Left renal cortex interstitium (tissue), 4 donors: ENCODE measurements around the gene CAMKK1. TPM values are rescaled to one million over a fixed set of nuclear protein-coding genes. Genes with fewer than 3 reads are reported as not detected.

Experiments
- DNase-seq, 4 donors: peaks; one replicate each; pipeline ENCODE4 v3.0.0-alpha.2; 2013; ENCODE audit warnings: low read depth in 4 of 4, low spot score in 2 of 4, missing footprints in 1 of 4
- polyA plus RNA-seq, 4 donors: library from polyadenylated mRNA; unstranded; fragments of 120-200 nt; gene quantifications; one replicate each; pipeline ENCODE4 v1.2.1, GENCODE V29; 2013; ENCODE audit not compliant: insufficient read length in 4 of 4

CAMKK1 gene
- 1 to 10 TPM; 4.6 to 5.7 (median 4.8) TPM for polyA plus RNA-seq

DNA sequence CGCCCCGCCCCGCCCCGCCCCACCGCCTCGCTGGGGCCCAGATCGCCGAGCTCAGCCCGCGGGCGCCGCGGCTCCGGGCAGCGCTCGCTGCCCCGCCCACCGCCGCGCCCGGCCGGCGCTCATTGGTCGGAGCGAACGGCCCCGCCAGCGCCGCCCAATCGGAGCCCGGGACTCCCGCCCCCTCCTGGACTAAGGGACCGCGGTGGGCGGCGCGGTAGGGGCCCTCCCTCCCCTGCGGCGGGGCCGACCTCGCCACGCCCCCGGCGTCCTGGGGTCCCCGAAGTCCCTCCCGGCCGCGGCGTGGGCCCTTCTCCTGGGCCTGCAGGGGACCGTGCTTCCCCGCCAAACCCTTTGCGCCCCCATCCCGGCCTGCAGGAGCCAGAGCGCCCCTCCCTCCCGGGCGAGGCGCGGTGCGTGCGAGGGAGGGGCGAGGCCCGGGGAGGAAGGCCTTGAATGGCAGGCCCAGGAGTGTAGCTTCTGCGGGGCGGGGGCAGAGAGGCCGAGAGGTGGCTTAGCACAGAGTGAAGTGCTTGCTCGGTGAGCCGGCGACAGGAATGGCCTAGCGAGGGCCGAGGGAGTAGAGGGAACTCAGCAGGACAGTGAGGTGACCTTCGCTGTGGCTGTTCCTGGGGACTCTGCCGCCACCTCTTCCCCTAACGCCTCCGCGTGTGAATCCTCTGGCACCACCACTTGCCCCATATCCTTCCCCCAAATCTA lies at the start of gene CAMKK1:
TSS of gene CAMKK1 (minus strand) at position 51 of the 717 bp plus-strand sequence. CDS start 7,366 bp downstream, outside the sequence.
- peak in 2 of 4 donors; percentile 62 to 66 for DNase-seq

DNA sequence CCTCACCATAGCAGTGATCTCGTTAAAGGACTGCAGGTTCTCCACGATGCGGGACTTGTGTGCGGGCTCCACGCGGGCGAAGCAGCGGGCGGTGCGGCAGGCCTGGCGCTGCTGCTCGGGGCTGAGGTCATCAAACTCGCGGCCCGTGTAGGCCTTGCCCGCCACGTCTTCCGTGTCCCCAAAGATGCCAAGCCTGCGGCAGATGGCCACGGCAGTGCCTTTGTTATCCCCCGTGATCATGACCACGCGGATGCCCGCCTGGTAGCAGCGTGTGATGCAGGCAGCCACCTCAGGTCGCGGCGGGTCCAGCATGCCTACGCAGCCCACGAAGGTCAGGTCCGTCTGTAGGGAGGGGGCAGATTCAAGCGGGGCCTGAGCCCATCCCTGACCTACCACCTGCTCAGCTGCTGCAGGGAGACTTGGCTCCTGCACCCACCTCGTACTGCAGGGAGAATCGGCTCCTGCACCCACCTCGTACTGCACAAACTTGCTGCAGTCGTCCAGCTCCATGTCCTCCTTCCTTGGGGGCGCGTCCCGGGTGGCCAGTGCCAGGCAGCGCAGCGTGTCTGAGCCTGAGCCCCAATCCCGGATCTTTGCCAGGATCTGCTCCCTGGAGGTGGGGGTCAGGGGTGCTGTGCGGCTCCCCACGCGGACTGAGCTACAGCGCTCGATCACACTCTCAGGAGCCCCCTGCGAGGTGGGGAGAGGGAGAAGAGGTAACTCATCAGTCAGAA lies 48.3 kb upstream of the CAMKK1 start:
- DNase-seq = no peak

DNA sequence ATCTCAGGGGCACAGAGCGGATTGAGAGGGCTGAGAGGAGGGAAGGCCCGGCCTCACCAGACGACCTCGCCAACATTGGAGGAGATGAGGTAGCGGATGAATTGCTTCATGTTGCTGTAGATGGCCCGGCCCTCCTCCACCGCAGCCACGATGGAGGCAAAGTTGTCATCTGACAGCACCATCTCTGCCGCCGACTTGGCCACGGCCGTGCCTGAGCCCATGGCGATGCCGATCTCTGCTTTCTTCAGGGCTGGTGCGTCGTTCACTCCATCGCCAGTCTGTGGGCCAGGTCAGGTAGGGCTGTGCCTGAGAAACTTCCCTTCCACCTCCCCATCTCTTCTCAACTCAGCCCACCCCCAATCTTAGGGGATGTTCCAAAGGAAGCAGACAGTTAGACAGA lies 44.5 kb upstream of the CAMKK1 start:
- no peak for DNase-seq

DNA sequence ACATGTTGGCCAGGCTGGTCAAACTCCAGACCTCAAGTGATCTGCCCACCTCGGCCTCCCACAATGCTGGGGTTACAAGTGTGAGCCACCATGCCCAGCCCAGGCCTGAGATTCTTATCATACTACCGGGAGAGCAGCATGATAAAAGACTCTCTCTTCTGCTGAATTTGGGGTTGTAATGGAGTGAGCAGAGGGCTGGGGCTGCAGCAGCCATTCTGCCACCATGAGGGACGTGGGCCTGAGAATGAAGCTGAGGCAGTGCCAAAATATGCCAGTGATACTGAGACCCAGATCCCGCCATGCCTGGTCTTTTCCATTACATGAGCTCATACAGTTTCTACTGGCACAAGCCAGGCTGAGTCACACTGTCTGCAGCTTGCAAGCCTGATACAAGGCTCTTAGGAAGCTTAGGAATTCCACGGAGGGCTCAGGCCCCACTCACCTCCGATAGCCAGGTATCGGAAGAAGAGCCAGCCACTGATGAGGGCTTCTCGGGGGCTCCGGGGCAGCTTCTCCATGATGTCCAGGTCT lies 43.0 kb upstream of the CAMKK1 start:
- DNase-seq = no peak

DNA sequence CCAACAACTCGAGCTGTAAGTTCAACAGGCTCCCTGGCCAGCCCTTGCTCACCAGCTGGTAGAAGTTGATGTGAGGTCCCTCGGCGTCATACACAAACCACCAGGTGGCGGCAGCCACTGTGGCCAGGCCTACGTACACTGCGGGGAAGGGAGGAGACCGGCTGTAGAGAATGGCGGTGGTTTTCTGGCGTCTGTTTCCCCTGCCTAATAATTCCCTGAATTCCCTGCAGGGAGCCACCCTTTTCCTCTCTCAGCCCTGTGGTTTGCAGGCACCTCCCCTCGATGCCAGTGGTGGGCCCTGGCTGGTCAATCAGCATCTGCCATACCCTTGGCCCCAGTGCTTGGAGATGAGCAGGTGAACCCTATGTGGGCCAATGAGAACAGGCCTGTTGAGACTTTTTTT lies 42.3 kb upstream of the CAMKK1 start:
- peak in 1 of 4 donors; percentile 73 for DNase-seq

DNA sequence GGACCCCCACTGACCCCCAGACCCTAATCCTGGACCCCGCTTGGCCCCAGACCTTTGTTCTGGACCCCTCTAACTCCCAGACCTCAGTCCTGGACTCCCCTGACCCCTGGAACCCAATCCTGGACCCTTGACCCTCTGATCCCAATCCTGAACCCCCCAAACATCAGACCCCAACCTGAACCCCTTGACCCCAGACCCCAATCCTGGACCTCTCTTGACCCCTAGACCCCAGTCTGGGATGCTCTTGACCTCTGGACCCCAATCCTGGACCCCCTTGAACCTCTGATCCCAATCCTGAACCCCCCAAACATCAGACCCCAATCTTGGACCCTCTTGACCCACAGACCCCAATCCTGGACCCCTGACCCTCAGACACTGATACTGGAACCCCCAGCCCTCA lies 36.9 kb upstream of the CAMKK1 start:
- no peak for DNase-seq

DNA sequence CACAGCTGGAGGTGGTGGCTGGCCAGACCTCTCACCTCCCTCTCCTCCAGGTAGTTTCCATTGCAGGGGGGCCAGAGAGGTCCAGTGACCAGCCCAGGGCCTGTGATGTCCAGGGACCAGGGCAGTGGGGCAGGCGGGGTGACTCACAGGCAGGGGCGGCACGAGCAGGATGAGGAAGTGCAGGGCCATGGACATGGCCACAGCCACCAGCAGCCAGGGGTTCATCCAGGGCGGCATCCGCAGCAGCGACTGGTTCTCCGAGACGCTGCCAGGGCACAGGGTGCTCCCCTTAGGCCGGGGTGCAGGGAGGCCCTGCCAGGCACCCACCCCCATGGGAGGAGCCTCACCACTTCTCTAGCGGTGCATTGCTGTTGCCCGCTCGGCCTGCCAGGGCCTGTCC lies 36.3 kb upstream of the CAMKK1 start:
- DNase-seq = no peak

DNA sequence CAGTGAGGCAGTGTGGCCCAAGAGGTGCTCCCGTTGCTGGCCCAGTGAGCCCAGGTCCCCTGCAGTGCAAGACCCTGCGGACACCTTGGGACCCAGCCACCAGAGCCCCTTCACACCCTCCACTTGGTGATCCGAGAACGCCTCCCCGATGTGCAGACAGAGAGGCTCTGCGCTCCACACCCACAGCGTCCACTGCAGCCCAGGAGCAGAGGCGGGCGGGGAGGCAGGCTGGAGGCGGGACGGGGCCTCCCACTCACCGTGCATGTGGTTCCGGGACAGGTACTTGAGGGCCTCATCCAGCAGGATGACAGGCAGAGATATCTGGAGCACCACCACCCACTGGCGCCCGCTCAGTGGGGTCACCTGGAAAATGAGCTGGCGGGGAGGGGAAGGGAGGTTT lies 35.6 kb upstream of the CAMKK1 start:
- no peak for DNase-seq

DNA sequence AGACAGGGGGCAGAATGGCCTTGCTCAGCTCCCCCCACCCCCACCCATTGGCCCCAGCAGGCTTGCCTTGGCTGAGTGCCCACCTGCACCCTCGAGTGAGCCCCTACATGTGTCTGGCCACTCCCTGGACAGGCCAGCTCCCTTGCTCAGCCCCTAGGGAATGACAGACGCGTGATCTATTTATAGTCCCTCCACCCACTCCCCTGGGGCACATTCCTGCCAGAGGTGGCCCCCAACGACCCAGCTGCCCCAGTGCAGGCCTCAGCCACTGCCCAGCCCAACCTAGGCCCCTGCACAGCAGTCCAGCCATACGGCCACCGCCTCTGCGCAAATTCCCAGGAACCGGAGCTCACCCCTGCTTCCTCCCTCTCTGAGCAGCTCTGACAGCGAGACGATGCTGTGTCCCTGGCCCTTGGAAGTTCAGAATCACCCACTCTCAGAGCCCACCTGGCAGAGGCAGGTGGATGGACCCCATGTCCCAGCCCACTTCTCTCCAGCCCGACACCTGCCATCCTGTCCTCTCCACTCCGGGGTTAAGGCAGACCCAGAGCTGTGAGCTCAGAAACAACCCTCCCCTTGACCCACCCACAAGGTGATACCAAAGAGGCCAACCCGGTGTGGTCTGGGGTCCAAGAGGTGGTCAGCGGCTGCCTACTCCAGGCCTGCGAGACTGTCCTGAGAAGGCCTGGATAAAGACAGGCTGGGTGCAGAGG lies 34.9 kb upstream of the CAMKK1 start:
- no peak for DNase-seq

DNA sequence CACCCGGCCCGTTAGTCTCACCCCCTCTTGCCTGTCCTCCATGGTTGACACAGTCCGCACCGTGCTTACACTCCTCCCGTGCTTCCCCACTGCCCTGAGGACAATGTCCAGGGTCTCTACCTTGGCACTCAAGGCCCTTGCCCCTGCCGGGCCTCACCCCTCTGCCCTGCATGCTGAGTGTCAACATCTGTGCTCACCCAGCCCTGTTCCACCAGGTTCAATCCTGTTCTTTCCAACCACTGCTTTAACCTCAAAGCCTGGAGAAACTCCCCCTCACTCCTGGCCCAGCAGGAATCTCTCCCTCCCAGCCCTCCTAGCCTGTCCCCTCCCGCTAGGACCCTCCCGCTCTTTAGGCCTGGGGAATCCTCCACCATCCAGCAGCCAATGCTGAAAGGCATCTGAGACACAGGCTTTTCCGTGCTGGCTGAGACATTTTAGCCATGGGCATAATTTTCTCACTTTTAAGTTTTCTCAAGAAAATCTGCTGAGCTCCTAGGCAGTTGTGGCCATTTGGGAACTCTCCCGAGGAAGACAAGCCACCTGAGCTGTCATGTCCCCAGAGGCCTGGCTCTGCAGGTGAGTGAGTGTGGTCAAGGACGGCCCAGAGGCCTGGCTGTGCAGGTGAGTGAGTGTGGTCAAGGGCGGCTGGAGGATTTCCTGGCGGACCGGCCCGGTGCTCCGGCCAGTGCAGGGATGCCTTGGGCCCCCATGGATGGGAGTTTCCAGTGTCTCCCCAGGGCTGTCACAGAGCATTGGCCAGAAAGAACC lies 34.2 kb upstream of the CAMKK1 start:
- DNase-seq = no peak

DNA sequence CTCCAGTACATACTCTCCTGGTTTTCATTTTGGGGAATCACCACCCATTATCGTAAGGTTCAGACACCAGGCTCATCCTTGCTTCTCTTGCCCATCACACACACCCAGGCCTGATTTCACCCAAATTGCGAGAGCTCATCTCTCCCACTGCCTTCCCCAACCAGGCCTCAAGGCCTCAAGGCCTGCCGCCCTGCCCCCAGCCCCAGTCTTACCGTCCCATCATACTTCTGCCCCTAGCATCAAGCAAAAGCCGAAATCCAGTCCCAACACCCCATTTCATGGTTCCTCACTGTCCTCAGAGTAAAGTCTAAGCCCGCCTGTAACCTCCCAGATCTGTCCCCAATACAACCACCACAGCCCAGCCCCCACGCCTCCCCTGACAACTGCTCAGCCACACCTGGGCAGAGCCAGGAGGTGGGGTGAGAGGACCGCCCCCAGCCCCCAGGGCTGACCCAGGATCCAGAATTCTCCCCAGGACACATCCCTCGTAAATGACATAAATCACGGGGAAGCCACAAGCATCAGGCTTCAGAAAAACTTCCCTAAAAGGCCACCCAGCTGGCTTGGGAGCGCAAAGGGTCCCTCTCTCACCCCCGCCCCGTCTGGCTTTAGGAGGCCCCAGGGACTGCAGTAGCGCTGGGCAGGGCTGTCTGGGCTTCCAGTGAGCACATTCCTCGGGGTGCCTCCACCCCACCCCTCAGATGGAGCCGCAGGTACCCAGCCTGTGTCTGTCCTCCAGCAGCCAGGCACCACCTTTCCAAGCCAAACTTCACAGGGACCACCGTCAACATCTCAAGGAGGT lies 33.0 kb upstream of the CAMKK1 start:
- DNase-seq = no peak

DNA sequence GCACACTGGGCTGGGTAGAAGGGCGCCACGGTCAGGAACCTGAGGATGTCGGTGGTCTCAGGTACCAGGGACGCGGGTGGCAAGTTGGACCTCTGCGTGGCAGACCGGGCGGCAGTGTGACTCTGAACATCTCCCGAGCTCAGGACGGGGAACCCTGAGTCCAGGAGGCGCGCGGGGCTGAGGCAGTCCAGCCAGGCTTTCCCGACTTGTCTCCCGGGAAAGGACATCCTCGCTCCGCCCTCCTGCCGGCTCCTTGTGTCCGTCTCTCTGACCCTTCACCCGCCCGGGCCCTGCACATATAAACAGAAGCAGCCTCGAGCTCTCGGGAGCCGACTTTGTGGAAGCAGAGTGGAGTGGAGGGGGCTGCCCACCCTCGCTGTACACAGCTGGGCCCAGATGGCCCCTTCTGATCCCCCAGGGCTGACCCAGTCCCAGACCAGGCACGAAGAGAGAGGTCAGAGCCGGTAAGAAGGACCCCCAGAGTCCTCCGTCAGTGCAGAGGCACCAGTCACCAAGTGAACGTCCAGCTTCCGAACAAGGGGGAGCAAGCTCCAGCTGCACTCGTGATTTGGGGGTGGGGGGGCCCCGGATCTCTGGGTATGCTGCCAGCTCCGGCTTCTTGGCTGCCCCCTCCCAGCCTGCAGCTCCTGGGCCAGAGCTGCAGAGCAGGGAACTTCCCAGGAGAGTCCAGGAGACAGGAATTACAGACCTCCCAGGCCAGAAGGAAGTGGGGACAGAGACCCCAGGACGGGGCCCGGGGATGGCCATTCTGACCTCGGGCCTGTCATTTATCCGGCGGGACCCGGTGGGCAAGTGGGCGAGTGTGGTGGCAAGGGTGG lies 31.9 kb upstream of the CAMKK1 start:
- no peak for DNase-seq

DNA sequence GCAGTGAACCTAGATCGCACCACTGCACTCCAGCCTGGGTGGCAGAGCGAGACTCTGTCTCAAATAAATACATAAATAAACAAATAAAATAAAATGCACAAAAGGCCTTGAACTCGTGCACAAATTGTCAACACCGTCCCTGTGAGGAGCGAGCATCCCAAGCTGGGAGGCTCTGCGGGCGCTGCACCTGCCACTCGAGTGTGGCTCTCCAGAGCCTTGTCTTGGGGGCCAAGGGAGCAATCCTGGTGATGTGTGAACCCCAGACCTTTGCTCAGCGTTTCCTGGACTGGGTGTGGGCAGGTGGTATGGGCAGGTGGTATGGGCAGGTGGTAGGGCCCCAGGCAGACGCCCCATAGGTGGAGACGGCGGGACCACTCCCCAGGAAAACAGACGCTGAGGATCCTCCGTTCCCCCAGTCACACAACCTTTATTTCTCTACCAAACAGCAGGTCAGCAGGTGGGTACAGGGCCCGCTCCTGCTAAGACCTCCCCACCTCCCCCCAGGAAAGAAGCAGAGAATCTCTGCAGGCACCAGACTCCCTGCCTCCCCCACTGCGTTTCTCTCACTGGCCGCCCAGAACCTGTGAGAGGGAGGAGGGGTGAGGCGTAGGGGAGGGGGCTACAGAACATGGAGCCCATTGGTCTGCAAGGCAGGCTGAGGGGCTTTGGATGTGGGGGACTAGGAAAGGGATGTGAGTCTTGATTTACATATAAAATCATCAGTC lies 30.8 kb upstream of the CAMKK1 start:
- no peak for DNase-seq

DNA sequence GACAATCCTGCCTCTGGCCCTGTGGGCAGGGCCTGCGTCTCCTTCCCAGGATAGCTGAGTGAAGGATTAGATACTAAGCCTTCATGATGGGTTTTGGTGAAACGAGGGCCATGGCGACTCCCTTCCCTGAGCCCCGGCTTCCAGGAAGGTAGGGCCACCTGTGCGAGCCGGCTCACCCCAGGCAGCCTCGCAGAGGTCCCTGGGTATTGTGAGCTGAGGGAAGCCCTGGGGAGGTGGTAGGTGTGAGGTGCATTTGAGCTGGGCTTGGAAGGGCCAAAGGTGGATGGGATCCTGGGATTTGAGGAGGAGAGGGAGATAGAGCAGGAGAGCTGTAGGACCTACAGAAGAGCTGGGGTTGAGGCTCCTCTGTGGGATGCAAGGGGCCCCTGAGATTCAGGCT lies 29.9 kb upstream of the CAMKK1 start:
- no peak for DNase-seq

DNA sequence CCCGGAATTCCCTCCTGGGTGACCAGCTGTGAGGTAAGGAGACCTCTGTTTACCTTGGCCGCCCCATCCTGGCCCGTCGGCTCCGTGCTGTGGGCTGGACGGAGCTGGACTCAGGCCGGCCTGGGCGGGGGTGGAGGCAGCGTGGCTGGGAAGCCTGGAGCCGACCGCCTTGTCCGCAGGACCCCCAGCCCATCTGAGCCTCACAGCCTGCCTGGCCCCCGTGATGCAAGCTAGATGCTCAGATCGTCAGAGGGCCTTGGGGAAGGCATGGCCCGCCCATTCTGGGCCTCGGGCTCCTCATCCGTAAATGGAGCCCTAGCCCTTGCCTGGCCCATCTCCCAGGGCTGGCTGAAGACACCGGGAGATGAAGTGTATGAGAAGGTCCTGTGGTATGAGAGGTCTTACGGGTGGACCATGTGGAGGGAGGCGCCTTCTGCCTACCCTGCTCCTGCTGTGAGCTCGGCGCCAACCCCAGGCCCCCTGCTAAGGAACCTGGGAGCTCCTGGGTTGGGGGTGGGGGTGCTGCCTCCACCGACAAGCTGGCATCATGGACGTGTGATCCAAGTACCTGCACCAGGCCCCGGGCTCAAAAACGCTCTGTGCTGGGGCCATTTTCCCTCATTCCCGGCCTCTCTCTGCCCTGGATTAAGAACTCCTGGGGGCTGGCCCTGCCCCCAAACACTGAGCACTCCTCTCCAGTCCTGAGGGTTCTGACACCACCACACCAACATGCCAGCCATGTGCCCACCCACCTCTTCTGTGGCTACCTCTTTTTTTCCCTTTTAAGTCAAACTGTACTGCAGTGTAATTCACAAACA lies 28.9 kb upstream of the CAMKK1 start:
- no peak for DNase-seq

DNA sequence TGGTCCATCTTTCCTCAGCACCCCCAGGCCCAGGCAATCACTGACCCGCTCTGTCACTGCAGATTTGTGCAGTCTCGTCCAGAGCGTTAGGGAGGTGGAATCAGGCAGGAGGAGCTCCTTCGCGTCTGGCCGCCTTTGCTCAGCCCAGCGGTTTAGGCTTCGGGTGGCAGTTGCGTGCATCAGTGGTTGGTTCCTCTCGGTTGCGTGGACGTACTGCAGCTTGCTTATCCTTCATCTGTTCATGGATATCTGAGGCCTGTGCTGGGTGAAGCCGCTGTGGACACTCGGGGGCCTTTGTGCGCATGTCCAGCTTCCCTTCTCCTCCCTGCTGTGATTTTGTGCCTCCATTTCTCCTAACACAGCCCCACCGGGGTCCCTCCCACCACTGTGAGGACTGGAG lies 28.2 kb upstream of the CAMKK1 start:
- DNase-seq = no peak

DNA sequence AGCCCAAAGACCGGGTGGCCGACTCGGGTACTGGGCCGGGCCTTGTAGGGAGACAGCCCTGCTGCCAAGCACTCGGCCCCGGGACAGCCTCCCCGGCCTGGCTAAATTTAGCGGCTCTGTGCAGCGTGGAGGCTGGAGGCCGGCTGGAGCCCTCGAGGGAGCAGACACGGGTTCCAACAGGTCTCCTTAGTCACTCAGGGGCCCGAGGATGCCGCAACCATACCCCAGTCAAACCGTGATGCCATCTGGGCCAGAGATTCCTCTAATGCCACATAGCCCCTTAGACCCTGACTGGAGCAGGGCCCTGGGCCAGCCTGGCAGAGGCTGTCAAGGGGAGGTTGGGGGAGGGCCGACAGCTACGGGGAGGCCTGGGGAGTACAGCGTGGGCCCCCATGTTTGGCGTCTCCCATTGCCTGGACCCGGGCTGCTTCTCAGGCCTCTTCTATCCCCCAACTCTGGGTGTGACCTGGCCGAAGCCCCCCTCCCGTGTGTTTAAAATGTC lies 26.3 kb upstream of the CAMKK1 start:
- no peak for DNase-seq
